ENCODE measurements around the gene PTPN4. TPM values are rescaled to one million over a fixed set of nuclear protein-coding genes. Genes with fewer than 3 reads are reported as not detected.

Gene PTPN4
- total RNA-seq, 1 experiment from 2014 or later: 44.5 TPM

DNA sequence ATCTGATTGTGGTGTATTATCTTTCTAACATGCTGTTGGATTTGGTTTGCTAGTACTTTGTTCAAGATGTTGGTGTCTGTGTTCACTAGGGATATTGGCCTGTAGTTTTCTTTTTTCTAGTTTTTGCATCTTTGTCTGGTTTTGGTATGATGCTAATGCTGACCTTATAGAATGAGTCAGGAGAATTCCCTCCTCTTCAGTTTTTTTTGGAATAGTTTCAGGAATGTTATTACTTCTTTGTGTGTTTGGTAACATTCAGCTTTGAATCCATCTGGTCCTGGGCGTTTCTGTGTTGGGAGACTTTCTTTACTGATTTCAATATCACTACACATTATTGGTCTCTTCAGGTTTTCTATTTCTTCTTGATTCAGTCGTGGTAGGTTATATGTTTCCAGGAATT lies 129.0 kb downstream of the PTPN4 start:
- H3K4me3 ChIP-seq (ENCODE audit: low read length): no peak overlapping the region
- peak; percentile 18 for DNase-seq
- no peaks in the 10 kb centered on the region for H3K9me2 ChIP-seq (replicated peaks; ENCODE audit: low read length)
- no peak overlapping the region for H2AFZ ChIP-seq (ENCODE audit: low read length)
- BruUV-seq (replicated peaks): no TSS peak
- intact Hi-C loops (cut with micrococcal nuclease): no loop called here
- no peaks in the 10 kb centered on the region for H3K27me3 ChIP-seq (ENCODE audit: low read length)
- H4K20me1 ChIP-seq (ENCODE audit: low read length): no peaks in the 10 kb centered on the region
- H3F3A ChIP-seq (ENCODE audit: low read length, unreplicated experiment): no peaks in the 10 kb centered on the region
- no peak overlapping the region for H3K9ac ChIP-seq (ENCODE audit: low read length)
- ChIA-PET CTCF (no interaction called here), POLR2A (ENCODE audit: unreplicated experiment) (no interaction called here)
- H3K27ac ChIP-seq (ENCODE audit: low read length): no peak overlapping the region
- H3K79me2 ChIP-seq (ENCODE audit: low read length): no peaks in the 10 kb centered on the region
- no peak for ATAC-seq
- TF ChIP-seq EZH2 (IDR thresholded peaks at IDR 0.05; ENCODE audit: low read length, unreplicated experiment) (no peak), EZH2phosphoT487 (IDR thresholded peaks at IDR 0.05; ENCODE audit: borderline replicate concordance, low read length) (no peak)
- TF ChIP-seq, protein P1, sequence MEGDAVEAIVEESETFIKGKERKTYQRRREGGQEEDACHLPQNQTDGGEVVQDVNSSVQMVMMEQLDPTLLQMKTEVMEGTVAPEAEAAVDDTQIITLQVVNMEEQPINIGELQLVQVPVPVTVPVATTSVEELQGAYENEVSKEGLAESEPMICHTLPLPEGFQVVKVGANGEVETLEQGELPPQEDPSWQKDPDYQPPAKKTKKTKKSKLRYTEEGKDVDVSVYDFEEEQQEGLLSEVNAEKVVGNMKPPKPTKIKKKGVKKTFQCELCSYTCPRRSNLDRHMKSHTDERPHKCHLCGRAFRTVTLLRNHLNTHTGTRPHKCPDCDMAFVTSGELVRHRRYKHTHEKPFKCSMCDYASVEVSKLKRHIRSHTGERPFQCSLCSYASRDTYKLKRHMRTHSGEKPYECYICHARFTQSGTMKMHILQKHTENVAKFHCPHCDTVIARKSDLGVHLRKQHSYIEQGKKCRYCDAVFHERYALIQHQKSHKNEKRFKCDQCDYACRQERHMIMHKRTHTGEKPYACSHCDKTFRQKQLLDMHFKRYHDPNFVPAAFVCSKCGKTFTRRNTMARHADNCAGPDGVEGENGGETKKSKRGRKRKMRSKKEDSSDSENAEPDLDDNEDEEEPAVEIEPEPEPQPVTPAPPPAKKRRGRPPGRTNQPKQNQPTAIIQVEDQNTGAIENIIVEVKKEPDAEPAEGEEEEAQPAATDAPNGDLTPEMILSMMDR (conservative IDR thresholded peaks at IDR 0.05; ENCODE audit: low read depth, low read length): no peak
- H3K9me3 ChIP-seq (ENCODE audit: low read length): peaks cover 8% of the 10 kb centered on the region; the same call in 1 of the 2 replicates
- H3K36me3 ChIP-seq (ENCODE audit: low read depth, low read length): peaks cover 23% of the 10 kb centered on the region
- no peaks in the 10 kb centered on the region for H3K4me1 ChIP-seq (ENCODE audit: insufficient read depth, low read length)
- no peak overlapping the region for H3K4me2 ChIP-seq (ENCODE audit: low read length)

DNA sequence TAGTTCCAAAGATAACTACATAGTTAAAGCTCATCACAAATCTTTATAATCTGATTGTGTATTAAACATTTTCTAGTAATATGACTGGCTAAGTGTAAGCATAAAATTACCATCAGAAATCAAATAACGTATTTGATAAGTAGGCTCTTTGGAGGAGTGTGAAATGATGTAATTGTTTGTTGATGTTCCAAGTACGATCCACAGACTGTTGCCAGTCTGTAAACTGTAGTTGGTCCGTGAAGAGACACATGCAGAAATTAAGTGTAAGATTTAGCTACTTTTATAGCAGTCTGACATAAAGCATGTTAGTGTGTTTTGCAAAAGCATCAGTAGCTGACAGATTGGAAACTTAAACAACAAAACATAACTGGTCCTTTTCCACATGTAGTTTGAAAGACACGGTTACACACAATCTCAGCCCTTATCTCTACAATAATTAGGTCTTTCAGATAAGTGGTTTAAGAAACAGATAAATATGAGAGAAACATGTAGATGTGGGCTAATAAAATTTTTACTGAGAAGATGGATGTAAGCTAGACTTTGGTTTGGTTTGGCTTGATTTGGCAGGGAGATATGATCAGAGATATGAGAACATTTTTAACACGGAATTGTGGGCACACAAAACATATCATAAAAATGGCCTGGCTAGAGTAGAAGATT lies 138.1 kb downstream of the PTPN4 start:
- no peaks in the 10 kb centered on the region for H3K9me2 ChIP-seq (replicated peaks; ENCODE audit: low read length)
- TF ChIP-seq EZH2 (IDR thresholded peaks at IDR 0.05; ENCODE audit: low read length, unreplicated experiment) (no peak), EZH2phosphoT487 (IDR thresholded peaks at IDR 0.05; ENCODE audit: borderline replicate concordance, low read length) (no peak)
- TF ChIP-seq, protein P1 (conservative IDR thresholded peaks at IDR 0.05; ENCODE audit: low read depth, low read length): no peak
- no peaks in the 10 kb centered on the region for H3K79me2 ChIP-seq (ENCODE audit: low read length)
- H3K4me1 ChIP-seq (ENCODE audit: insufficient read depth, low read length): no peaks in the 10 kb centered on the region
- no peak overlapping the region for H3K27ac ChIP-seq (ENCODE audit: low read length)
- ATAC-seq: no peak
- intact Hi-C loops (cut with micrococcal nuclease): no loop called here
- H3K4me3 ChIP-seq (ENCODE audit: low read length): no peak overlapping the region
- peaks cover 20% of the 10 kb centered on the region; the same call in 1 of the 2 replicates for H3K36me3 ChIP-seq (ENCODE audit: low read depth, low read length)
- no peak overlapping the region for H3K9ac ChIP-seq (ENCODE audit: low read length)
- CTCF ChIA-PET: no interaction called here
- no peak for DNase-seq
- no peaks in the 10 kb centered on the region for H3K9me3 ChIP-seq (ENCODE audit: low read length)
- no peaks in the 10 kb centered on the region for H4K20me1 ChIP-seq (ENCODE audit: low read length)
- no peak overlapping the region for H3K4me2 ChIP-seq (ENCODE audit: low read length)
- no peaks in the 10 kb centered on the region for H3K27me3 ChIP-seq (ENCODE audit: low read length)
- H3F3A ChIP-seq (ENCODE audit: low read length, unreplicated experiment): no peaks in the 10 kb centered on the region
- POLR2A ChIA-PET (ENCODE audit: unreplicated experiment): no interaction called here
- BruUV-seq (replicated peaks): no TSS peak
- H2AFZ ChIP-seq (ENCODE audit: low read length): no peak overlapping the region

DNA sequence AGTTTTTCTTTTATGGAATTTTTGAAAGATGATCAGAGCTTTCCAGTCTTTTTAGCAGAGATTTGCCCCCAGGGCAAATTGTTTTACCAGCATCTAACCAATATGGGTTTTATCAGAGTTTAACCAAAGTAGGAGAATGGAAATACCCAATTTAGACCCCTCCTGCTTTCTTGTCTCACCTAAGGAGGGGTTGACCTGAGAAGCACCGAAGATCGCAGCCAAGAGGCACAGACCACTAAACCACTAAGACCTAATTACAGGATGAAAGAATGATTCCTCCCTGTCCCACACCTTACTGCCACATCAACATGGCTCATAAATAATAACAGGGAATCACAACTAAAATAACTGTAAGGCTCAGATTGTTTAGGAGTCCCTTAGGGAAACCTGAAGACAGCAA lies 141.3 kb downstream of the PTPN4 start:
- TF ChIP-seq EZH2 (IDR thresholded peaks at IDR 0.05; ENCODE audit: low read length, unreplicated experiment): no peak
- TF ChIP-seq EZH2phosphoT487 (IDR thresholded peaks at IDR 0.05; ENCODE audit: borderline replicate concordance, low read length): no peak
- TF ChIP-seq, protein P1 (conservative IDR thresholded peaks at IDR 0.05; ENCODE audit: low read depth, low read length): no peak
- no peak for DNase-seq
- no peak overlapping the region for H3K4me3 ChIP-seq (ENCODE audit: low read length)
- ATAC-seq: no peak
- H3K36me3 ChIP-seq (ENCODE audit: low read depth, low read length): peaks cover 31% of the 10 kb centered on the region; the same call in 1 of the 2 replicates
- no peaks in the 10 kb centered on the region for H3F3A ChIP-seq (ENCODE audit: low read length, unreplicated experiment)
- H2AFZ ChIP-seq (ENCODE audit: low read length): no peak overlapping the region
- no peaks in the 10 kb centered on the region for H3K79me2 ChIP-seq (ENCODE audit: low read length)
- ChIA-PET CTCF (no interaction called here), POLR2A (ENCODE audit: unreplicated experiment) (no interaction called here)
- no peaks in the 10 kb centered on the region for H3K9me2 ChIP-seq (replicated peaks; ENCODE audit: low read length)
- H3K4me2 ChIP-seq (ENCODE audit: low read length): no peak overlapping the region
- no peak overlapping the region for H3K9ac ChIP-seq (ENCODE audit: low read length)
- BruUV-seq (replicated peaks): no TSS peak
- H3K9me3 ChIP-seq (ENCODE audit: low read length): no peaks in the 10 kb centered on the region
- intact Hi-C loops (cut with micrococcal nuclease): no loop called here
- H3K4me1 ChIP-seq (ENCODE audit: insufficient read depth, low read length): no peaks in the 10 kb centered on the region
- H3K27ac ChIP-seq (ENCODE audit: low read length): no peak overlapping the region
- no peaks in the 10 kb centered on the region for H4K20me1 ChIP-seq (ENCODE audit: low read length)
- H3K27me3 ChIP-seq (ENCODE audit: low read length): no peaks in the 10 kb centered on the region
